ENCODE results near the gene TTC34.
"Not testable (repeated sequence)": the region's sequence is repeated elsewhere in the genome, so short reads cannot be mapped to it uniquely, and the experiment has no call there.

The TTC34 gene

GRCh38 chr1:2628191-2628932, 173.1 kb downstream of the TTC34 start:
- DNase-seq (ENCODE audit: low spot score) = no peak

- no peak for DNase-seq (ENCODE audit: low spot score)
These were observed 173.7 kb downstream of the TTC34 start for GRCh38 chr1:2627746-2628145.

- not testable (repeated sequence) for DNase-seq (ENCODE audit: low spot score)
These were observed 175.7 kb downstream of the TTC34 start for GRCh38 chr1:2625748-2626147.

GRCh38 chr1:2625311-2625710, 176.2 kb downstream of the TTC34 start:
- no peak for DNase-seq (ENCODE audit: low spot score)

GRCh38 chr1:2624735-2625300, 176.7 kb downstream of the TTC34 start:
- no peak for DNase-seq (ENCODE audit: low spot score)

- no peak for DNase-seq (ENCODE audit: low spot score)
These were observed 177.7 kb downstream of the TTC34 start for GRCh38 chr1:2623571-2624337.

- no peak for DNase-seq (ENCODE audit: low spot score)
These were observed 183.5 kb downstream of the TTC34 start for GRCh38 chr1:2617971-2618470.

GRCh38 chr1:2614145-2614544, 187.3 kb downstream of the TTC34 start:
- DNase-seq (ENCODE audit: low spot score) = no peak

GRCh38 chr1:2612591-2613365, 188.7 kb downstream of the TTC34 start:
- DNase-seq (ENCODE audit: low spot score) = no peak

GRCh38 chr1:2611621-2612437, 189.7 kb downstream of the TTC34 start:
- DNase-seq (ENCODE audit: low spot score) = no peak

GRCh38 chr1:2611031-2611501, 190.4 kb downstream of the TTC34 start:
- peak; percentile 83 for DNase-seq (ENCODE audit: low spot score)

GRCh38 chr1:2610036-2610959, 191.2 kb downstream of the TTC34 start:
- no peak for DNase-seq (ENCODE audit: low spot score)

GRCh38 chr1:2609319-2610035, 192.0 kb downstream of the TTC34 start:
- DNase-seq (ENCODE audit: low spot score) = peak; percentile 9

GRCh38 chr1:2607641-2608091, 193.8 kb downstream of the TTC34 start:
- peak; percentile 4 for DNase-seq (ENCODE audit: low spot score)

- DNase-seq (ENCODE audit: low spot score) = peak; percentile 3
These were observed 194.4 kb downstream of the TTC34 start for GRCh38 chr1:2606881-2607621.

- DNase-seq (ENCODE audit: low spot score) = peak; percentile 3
These were observed 195.1 kb downstream of the TTC34 start for GRCh38 chr1:2606396-2606880.

GRCh38 chr1:2605509-2606395, 195.7 kb downstream of the TTC34 start:
- DNase-seq (ENCODE audit: low spot score) = peak; percentile 9

Measured in iPS-NIHi11 (cell line).